HG02938 (cell line): Measurements from ENCODE around the gene PRKCA.

ENCODE experiments used
- ATAC-seq: cut with Tn5 transposase; IDR thresholded peaks from one replicate; pipeline ENCODE4 v1.9.1; 2021; ENCODE audit warnings: mild to moderate bottlenecking, moderate library complexity; ENCODE audit not compliant: unreplicated experiment

The PRKCA gene

GRCh38 chr17:66508896-66509844, 206.8 kb downstream of the PRKCA start:
- no peak for ATAC-seq

GRCh38 chr17:66509926-66510325, 207.5 kb downstream of the PRKCA start:
- no peak for ATAC-seq

GRCh38 chr17:66511135-66511534, 208.7 kb downstream of the PRKCA start:
- ATAC-seq = no peak

- no peak for ATAC-seq
Observed at GRCh38 chr17:66514227-66514806, 211.9 kb downstream of the PRKCA start.

- ATAC-seq = no peak
Observed at GRCh38 chr17:66515974-66516373, 213.6 kb downstream of the PRKCA start.

- no peak for ATAC-seq
Observed at GRCh38 chr17:66517336-66518009, 215.1 kb downstream of the PRKCA start.

GRCh38 chr17:66518108-66518507, 215.7 kb downstream of the PRKCA start:
- no peak for ATAC-seq

- no peak for ATAC-seq
Observed at GRCh38 chr17:66518677-66519076, 216.3 kb downstream of the PRKCA start.

- no peak for ATAC-seq
Observed at GRCh38 chr17:66519154-66519553, 216.7 kb downstream of the PRKCA start.

- no peak for ATAC-seq
Observed at GRCh38 chr17:66520999-66521398, 218.6 kb downstream of the PRKCA start.

- no peak for ATAC-seq
Observed at GRCh38 chr17:66522591-66523272, 220.3 kb downstream of the PRKCA start.

GRCh38 chr17:66523378-66524200, 221.2 kb downstream of the PRKCA start:
- ATAC-seq = no peak

- no peak for ATAC-seq
Observed at GRCh38 chr17:66524877-66525276, 222.5 kb downstream of the PRKCA start.

- ATAC-seq = no peak
Observed at GRCh38 chr17:66525338-66525737, 222.9 kb downstream of the PRKCA start.

- ATAC-seq = no peak
Observed at GRCh38 chr17:66526827-66527226, 224.4 kb downstream of the PRKCA start.

- no peak for ATAC-seq
Observed at GRCh38 chr17:66527335-66527734, 224.9 kb downstream of the PRKCA start.

- no peak for ATAC-seq
Observed at GRCh38 chr17:66531851-66532295, 229.5 kb downstream of the PRKCA start.

- ATAC-seq = no peak
Observed at GRCh38 chr17:66533572-66533971, 231.2 kb downstream of the PRKCA start.

GRCh38 chr17:66533986-66534385, 231.6 kb downstream of the PRKCA start:
- no peak for ATAC-seq

GRCh38 chr17:66535611-66536010, 233.2 kb downstream of the PRKCA start:
- no peak for ATAC-seq
